Natural killer cell (primary cell): ENCODE data around the gene PLPP3. TPM values are rescaled to one million over a fixed set of nuclear protein-coding genes. Genes with fewer than 3 reads are reported as not detected.
"Not testable (repeated sequence)": the region's sequence is repeated elsewhere in the genome, so short reads cannot be mapped to it uniquely, and the experiment has no call there.

Source experiments
- ATAC-seq, 3 donors: fragments of 150-1000 bp in 2 of 3; fragments of 200-7000 bp in 1 of 3; cut with Tn5 transposase; 1 replicate in 1 of 3; 2 replicates in 2 of 3; pipeline ENCODE4 v1.10.0; 2021; ENCODE audit warnings: mild to moderate bottlenecking in 2 of 3, moderate library complexity in 2 of 3
- DNase-seq, 2 donors: peaks; one replicate each; pipeline versions ENCODE4 v3.0.0 to v3.0.0-alpha.2; 2013 to 2021; ENCODE audit warnings: mixed read lengths in 1 of 2
- H3K27ac ChIP-seq: one replicate; pipeline ENCODE4 v1.5.1; 2013; ENCODE audit warnings: mild to moderate bottlenecking, low read length
- H3K27me3 ChIP-seq: one replicate; pipeline ENCODE4 v1.6.1; 2013; ENCODE audit warnings: low read length; ENCODE audit not compliant: control insufficient read depth, insufficient read depth
- H3K36me3 ChIP-seq: one replicate; pipeline ENCODE4 v1.6.1; 2013; ENCODE audit warnings: low read length; ENCODE audit not compliant: control insufficient read depth, insufficient read depth
- H3K4me1 ChIP-seq: one replicate; pipeline ENCODE4 v1.6.1; 2013; ENCODE audit warnings: low read length; ENCODE audit not compliant: control insufficient read depth, insufficient read depth
- H3K4me3 ChIP-seq: one replicate; pipeline ENCODE4 v1.5.1; 2013; ENCODE audit warnings: low read length
- H3K9me3 ChIP-seq: one replicate; pipeline ENCODE4 v1.6.1; 2013; ENCODE audit warnings: low read length; ENCODE audit not compliant: control insufficient read depth, insufficient read depth
- H3K27ac Mint-ChIP-seq, 2 donors: one replicate each; pipeline ENCODE4 v1.8.0; 2022; ENCODE audit warnings: mild to moderate bottlenecking in 2 of 2, mixed read lengths in 2 of 2, moderate library complexity in 1 of 2
- H3K27me3 Mint-ChIP-seq, 2 donors: one replicate each; pipeline ENCODE4 v1.8.0; 2022; ENCODE audit warnings: low read depth in 2 of 2, mixed read lengths in 2 of 2
- H3K36me3 Mint-ChIP-seq: one replicate; pipeline ENCODE4 v1.8.0; 2022; ENCODE audit warnings: mixed read lengths
- H3K4me1 Mint-ChIP-seq, 2 donors: one replicate each; pipeline ENCODE4 v1.8.0; 2022; ENCODE audit warnings: mixed read lengths in 2 of 2
- H3K4me3 Mint-ChIP-seq: one replicate; pipeline ENCODE4 v1.8.0; 2022; ENCODE audit warnings: mild to moderate bottlenecking, moderate library complexity, mixed read lengths
- H3K9me3 Mint-ChIP-seq, 2 donors: one replicate each; pipeline ENCODE4 v1.8.0; 2022; ENCODE audit warnings: mixed read lengths in 2 of 2
- WGBS: methylation state at CpG from one replicate; pipeline ENCODE4 v1.1.7; 2013; ENCODE audit warnings: missing lambda C conversion rate; ENCODE audit not compliant: insufficient coverage; 5-methylcytosine and 5-hydroxymethylcytosine counted together
- intact Hi-C: fragments of 100-400 bp; cut with micrococcal nuclease; formaldehyde crosslinking; loops from one replicate; pipeline ENCODE4 v1.14.2; 2022
- total RNA-seq, 4 donors: library from RNA; stranded (reverse); fragments of 120-200 nt in 1 of 4; gene quantifications; one replicate each; pipeline versions ENCODE4 v1.2.3 to v1.2.4, GENCODE V29; 2013 to 2022
- TF ChIP-seq, protein P1 (sequence below): fragments of 200-600 bp; IDR thresholded peaks from one replicate; pipeline ENCODE4 v1.8.0; 2022; ENCODE audit warnings: antibody characterized with exemption

The PLPP3 gene
- total RNA-seq, 3 donors from 2014 or later (not counting 1 experiment from before 2014, with no cell fraction given), result 0.11 to 0.50 TPM; not detected in 1

DNA sequence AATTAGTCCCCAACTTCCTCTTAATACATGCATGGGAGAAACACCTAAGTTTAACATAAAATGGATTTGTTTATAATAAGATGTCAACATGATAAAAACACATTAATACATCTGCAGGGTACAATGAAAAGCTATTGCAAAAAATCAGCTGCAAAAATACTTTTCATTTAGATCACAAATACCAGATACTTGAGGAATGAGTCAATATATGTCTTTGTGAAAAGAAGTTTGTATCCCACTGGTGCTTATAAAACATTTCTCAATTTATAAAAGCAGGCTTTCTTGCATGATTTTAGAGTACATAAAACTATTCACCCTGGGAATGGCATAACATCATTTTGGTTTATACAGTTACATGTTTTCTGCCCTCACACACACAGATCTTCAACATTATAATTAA is 47.2 kb upstream of the PLPP3 start:
- Histone ChIP-seq H3K4me1 (no peaks in the 10 kb centered on the region), H3K9me3 (no peaks in the 10 kb centered on the region), H3K27ac (no peak overlapping the region), H3K36me3 (no peaks in the 10 kb centered on the region), H3K4me3 (no peak overlapping the region), H3K27me3 (peaks cover 3% of the 10 kb centered on the region)
- H3K36me3 Mint-ChIP-seq, result no peaks in the 10 kb centered on the region
- H3K9me3 Mint-ChIP-seq, result peaks cover 0 to 3% of the 10 kb centered on the region in 2 donors
- no peak overlapping the region for H3K27ac Mint-ChIP-seq
- ATAC-seq (no peak), DNase-seq (no peak)
- no peak overlapping the region for H3K4me3 Mint-ChIP-seq
- intact Hi-C loops, result no loop called here
- TF ChIP-seq, protein P1, sequence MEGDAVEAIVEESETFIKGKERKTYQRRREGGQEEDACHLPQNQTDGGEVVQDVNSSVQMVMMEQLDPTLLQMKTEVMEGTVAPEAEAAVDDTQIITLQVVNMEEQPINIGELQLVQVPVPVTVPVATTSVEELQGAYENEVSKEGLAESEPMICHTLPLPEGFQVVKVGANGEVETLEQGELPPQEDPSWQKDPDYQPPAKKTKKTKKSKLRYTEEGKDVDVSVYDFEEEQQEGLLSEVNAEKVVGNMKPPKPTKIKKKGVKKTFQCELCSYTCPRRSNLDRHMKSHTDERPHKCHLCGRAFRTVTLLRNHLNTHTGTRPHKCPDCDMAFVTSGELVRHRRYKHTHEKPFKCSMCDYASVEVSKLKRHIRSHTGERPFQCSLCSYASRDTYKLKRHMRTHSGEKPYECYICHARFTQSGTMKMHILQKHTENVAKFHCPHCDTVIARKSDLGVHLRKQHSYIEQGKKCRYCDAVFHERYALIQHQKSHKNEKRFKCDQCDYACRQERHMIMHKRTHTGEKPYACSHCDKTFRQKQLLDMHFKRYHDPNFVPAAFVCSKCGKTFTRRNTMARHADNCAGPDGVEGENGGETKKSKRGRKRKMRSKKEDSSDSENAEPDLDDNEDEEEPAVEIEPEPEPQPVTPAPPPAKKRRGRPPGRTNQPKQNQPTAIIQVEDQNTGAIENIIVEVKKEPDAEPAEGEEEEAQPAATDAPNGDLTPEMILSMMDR, result no peak
- peaks cover 2 to 24% of the 10 kb centered on the region in 2 donors for H3K27me3 Mint-ChIP-seq
- no peaks in the 10 kb centered on the region for H3K4me1 Mint-ChIP-seq

- DNase-seq, result no peak
- Mint-ChIP-seq H3K27ac (no peak overlapping the region), H3K27me3 (peaks cover 2 to 24% of the 10 kb centered on the region in 2 donors), H3K4me3 (no peak overlapping the region), H3K36me3 (no peaks in the 10 kb centered on the region), H3K4me1 (no peaks in the 10 kb centered on the region), H3K9me3 (peaks cover 0 to 3% of the 10 kb centered on the region in 2 donors)
- peaks cover 3% of the 10 kb centered on the region for H3K27me3 ChIP-seq
- ATAC-seq, result no peak
- no peak overlapping the region for H3K4me3 ChIP-seq
- no peaks in the 10 kb centered on the region for H3K4me1 ChIP-seq
- 47% methylated on average over 3 of the region's 5 CpGs for WGBS
- no peaks in the 10 kb centered on the region for H3K36me3 ChIP-seq
- intact Hi-C loops, result no loop called here
- H3K9me3 ChIP-seq, result no peaks in the 10 kb centered on the region
- TF ChIP-seq, protein P1, result no peak
- no peak overlapping the region for H3K27ac ChIP-seq
Measured at GRCh38 chr1:56625819-56626440, 46.6 kb upstream of the PLPP3 start.

- DNase-seq, result no peak
- H3K9me3 Mint-ChIP-seq, result peaks cover 0 to 4% of the 10 kb centered on the region in 2 donors
- WGBS, result 87% methylated on average over 2 of the region's 2 CpGs
Measured at GRCh38 chr1:56617141-56617540, 37.8 kb upstream of the PLPP3 start.

DNA sequence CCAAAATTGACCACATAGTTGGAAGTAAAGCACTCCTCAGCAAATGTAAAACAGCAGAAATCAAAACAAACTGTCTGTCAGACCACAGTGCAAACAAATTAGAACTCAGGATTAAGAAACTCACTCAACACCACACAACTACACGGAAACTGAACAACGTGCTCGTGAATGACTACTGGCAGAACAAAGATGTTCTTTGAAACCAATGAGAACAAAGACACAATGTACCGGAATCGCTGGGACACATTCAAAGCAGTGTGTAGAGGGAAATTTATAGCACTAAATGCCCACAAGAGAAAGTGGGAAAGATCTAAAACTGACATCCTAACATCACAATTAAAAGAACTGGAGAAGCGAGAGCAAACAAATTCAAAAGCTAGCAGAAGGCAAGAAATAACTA is 31.4 kb upstream of the PLPP3 start:
- H3K27ac Mint-ChIP-seq, H3K4me1 ChIP-seq, H3K27me3 ChIP-seq, intact Hi-C loops, H3K4me1 Mint-ChIP-seq, H3K4me3 Mint-ChIP-seq, H3K9me3 ChIP-seq, H3K36me3 ChIP-seq, H3K36me3 Mint-ChIP-seq, H3K27ac ChIP-seq, H3K4me3 ChIP-seq, H3K9me3 Mint-ChIP-seq, ATAC-seq, DNase-seq: not testable (repeated sequence)
- peaks cover 3 to 13% of the 10 kb centered on the region in 2 donors for H3K27me3 Mint-ChIP-seq
- 91% methylated on average over 4 of the region's 6 CpGs for WGBS

More at GRCh38 chr1:56617141-56617540, 37.8 kb upstream of the PLPP3 start:
- Mint-ChIP-seq H3K36me3 (no peaks in the 10 kb centered on the region), H3K4me1 (no peaks in the 10 kb centered on the region), H3K4me3 (no peak overlapping the region), H3K27ac (no peak overlapping the region), H3K27me3 (no peaks in the 10 kb centered on the region)
- Histone ChIP-seq H3K36me3 (no peaks in the 10 kb centered on the region), H3K27ac (no peak overlapping the region), H3K4me1 (no peaks in the 10 kb centered on the region), H3K4me3 (no peak overlapping the region), H3K9me3 (no peaks in the 10 kb centered on the region), H3K27me3 (no peaks in the 10 kb centered on the region)
- TF ChIP-seq, protein P1, result no peak
- no peak for ATAC-seq
- intact Hi-C loops, result no loop called here

DNA sequence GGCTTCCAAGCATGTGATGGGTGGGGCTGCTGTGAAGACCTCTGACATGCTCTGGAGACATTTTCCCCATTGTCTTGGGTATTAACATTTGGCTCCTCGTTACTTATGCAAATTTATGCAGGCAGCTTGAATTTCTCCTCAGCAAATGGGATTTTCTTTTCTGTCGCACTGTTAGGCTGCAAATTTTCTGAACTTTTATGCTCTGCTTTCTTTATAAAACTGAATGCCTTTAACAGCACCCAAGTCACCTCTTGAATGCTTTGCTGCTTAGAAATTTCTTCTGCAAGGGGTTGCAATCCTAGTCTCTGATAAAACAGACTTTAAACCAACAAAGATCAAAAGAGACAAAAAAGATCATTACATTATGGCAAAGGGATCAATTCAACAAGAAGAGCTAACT is 30.7 kb upstream of the PLPP3 start:
- H3K27ac Mint-ChIP-seq, ATAC-seq, H3K36me3 Mint-ChIP-seq, H3K27me3 ChIP-seq, DNase-seq, H3K4me3 ChIP-seq, H3K9me3 Mint-ChIP-seq, intact Hi-C loops, H3K4me1 ChIP-seq, H3K9me3 ChIP-seq, H3K36me3 ChIP-seq, H3K4me3 Mint-ChIP-seq, H3K4me1 Mint-ChIP-seq, H3K27ac ChIP-seq: not testable (repeated sequence)
- peaks cover 6 to 19% of the 10 kb centered on the region in 2 donors for H3K27me3 Mint-ChIP-seq
- WGBS, result 72% methylated on average over 2 of the region's 2 CpGs

- H3K36me3 Mint-ChIP-seq, intact Hi-C loops, H3K27ac ChIP-seq, ATAC-seq, H3K4me1 Mint-ChIP-seq, H3K4me3 Mint-ChIP-seq, H3K4me3 ChIP-seq, H3K27me3 Mint-ChIP-seq, H3K9me3 Mint-ChIP-seq, H3K27ac Mint-ChIP-seq, DNase-seq, H3K27me3 ChIP-seq, H3K36me3 ChIP-seq, H3K9me3 ChIP-seq, H3K4me1 ChIP-seq: not testable (repeated sequence)
- 92% methylated on average over 3 of the region's 5 CpGs for WGBS
Measured at GRCh38 chr1:56595397-56596191, 16.2 kb upstream of the PLPP3 start.
